GM18868 (cell line): Measurements from ENCODE around the gene ZNF774.
"Not testable (repeated sequence)": the region's sequence is repeated elsewhere in the genome, so short reads cannot be mapped to it uniquely, and the experiment has no call there.

Experiments
- ATAC-seq: cut with Tn5 transposase; IDR thresholded peaks from one replicate; pipeline ENCODE4 v1.9.1; 2021; ENCODE audit warnings: mild to moderate bottlenecking, moderate library complexity; ENCODE audit not compliant: unreplicated experiment

The ZNF774 gene

DNA sequence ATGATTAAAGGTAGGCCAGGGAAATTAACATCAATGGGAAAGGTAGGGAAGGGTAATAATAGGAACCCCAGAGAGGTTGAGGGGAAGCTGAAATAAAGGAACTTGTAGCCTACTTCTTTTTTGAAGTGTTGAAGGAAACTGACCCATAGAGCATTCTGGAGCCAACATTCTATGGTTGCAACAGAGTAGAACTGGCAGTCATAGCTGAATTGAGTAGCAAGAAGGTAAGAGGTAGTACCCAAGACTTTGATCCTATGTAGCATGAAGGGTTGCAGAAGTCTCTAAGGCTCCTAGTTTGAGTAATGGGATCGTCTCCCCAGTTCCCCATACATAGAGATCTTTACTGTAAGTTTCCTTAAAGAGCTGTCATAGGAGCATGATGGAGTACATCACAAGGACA, 7.4 kb upstream of the ZNF774 start:
- no peak for ATAC-seq

DNA sequence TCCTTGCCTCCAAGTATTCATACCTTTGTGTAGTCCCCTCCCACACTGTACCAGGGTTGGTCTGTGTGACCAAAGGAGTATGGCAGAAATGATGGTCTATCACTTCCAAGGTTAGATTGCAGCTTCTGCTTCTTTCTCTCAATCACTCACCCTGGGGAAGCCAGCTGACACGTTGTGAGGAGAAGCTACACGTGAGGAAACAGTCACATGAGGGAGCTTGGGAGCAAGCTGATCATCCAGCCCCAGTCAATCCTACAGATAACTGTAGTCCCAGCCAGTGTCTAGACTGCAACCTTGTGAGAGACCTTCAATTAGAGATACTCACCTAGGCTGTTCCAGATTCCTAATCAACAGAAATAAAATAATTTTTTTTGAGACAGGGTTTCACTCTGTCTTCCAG, 6.2 kb upstream of the ZNF774 start:
- ATAC-seq = no peak

DNA sequence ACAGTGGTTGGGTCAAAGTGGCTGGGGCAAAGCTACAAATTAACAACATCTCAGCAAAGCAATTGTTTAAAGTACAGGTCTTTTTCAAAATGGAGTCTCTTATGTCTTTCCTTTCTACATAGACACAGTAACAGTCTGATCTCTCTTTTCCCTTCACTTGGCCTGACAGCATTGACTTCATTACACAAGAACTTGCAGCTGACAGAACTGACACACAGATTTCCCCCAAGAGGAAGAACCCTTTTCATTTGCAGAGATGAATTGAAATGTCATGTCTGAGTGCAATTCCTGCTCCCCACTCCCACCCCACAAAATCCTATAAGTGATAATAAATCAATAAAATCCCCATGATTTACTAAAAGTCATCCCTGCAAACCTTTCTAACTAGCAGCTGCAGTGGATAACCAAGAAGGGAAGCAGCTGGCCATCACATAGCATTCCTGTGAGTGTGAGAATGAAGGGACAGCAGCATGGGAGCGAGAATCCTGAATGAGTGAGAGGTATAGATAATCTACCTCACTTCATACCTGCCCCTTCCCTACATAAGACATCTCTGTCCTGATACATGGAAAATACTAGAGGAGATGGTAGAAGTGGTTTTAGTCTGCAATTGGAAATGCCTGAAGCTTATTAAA, 4.5 kb upstream of the ZNF774 start:
- ATAC-seq = not testable (repeated sequence)

DNA sequence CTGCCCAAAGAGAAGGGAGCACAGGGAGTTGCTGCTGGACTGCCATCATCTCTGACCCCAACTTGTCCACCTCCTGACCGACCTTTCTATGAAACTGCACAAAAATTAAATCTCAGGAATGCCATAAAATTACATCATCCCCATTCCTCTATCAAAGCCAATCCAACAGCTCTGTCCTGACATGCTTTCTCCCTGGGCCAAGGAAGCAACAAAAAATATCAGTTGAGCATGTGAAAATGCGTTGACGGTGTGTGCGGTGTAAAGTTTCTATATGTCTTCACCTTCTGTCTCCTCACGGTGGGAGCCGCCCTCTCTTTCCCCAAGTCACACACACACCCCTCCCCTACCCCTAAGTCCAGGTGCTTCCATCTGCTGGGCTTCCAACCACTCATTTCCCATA, 3.6 kb upstream of the ZNF774 start:
- ATAC-seq = no peak

DNA sequence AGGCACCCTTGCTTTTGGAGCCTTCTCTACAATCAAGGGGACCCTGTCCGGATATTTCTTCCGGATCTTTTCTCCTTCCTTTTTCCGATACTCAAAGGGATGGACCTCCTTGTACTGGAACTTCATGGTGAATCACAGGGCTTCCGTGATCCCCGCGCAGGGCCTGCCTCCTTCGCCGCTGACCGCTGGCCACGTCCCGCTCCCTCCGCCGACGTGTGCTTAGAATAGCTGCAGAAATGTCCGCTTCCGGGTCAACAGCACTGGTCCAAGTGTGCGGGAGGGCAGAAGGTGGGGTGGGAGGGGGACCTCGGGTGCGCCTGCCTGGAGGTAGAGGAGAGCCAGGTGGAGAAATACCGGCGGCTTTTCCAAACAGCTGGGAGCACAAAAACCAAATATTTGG, 3.0 kb upstream of the ZNF774 start:
- ATAC-seq = no peak

DNA sequence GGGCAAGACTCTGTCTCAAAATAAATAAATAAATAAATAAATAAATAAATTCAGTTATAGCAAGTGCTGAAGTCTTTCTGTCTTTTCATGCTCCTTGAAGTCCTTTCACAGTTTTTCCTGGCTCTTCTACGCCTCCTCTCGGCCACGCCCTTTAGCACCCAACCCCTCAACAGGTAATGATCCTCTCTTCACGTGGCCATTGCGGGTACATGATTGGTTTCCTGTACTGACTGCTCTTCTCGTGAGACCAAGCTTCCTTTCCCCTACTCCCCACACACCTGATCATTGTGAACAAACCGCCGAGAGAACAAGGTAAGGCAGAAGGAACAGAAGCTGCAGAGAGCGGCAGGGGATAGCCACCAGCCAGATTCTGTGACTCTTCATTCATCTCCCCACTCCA, 2.3 kb upstream of the ZNF774 start:
- ATAC-seq = no peak

DNA sequence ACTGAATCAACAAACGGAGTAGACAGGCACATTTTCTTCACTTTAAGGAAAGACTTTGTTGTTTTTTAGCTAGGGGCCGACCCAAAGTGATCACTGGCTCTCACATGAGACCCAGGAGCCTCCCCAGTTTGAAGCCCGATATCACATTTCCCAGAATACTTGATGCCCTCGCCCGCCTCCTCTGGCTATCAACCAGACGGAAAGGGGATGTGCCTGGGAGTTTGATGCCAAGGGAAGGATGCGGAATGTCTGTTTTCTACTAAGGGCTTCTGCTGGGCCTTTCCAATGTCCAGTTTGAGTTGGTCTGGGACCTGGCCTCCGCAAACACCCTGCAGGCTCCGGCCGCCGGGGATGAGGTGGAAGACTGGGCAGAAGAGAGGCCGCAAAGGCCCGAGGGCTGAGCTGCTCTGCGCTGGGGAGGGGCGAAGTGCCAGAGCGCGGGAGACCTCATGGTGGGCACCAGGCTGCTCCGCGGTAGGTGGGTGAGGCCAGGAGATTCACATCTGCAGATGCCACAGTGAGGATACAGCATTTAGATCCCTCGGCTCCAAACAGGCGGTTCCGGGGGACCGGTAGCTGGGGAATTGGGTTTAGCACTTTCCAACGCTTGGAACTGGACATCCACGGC, 491 bp upstream of the ZNF774 start:
- ATAC-seq = peak; percentile 14

DNA sequence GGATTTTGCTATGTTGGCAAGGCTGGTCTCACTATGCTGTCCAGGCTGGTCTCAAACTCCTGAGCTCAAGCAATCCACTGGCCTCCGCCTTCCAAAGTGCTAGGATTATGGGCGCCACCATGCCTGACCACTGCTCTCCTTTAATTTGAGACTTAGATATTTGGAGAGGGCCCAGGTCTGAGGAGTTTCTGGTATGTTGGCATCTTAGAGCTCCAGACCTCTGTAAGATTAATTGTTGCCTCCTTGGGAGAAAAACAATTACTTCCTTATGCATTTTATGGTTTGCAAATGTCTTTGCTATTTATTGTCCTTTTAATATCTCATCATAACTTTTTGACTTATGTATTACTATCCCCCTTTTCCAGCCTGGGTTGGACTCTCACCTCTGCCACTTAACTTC, 2.9 kb downstream of the ZNF774 start:
- no peak for ATAC-seq

DNA sequence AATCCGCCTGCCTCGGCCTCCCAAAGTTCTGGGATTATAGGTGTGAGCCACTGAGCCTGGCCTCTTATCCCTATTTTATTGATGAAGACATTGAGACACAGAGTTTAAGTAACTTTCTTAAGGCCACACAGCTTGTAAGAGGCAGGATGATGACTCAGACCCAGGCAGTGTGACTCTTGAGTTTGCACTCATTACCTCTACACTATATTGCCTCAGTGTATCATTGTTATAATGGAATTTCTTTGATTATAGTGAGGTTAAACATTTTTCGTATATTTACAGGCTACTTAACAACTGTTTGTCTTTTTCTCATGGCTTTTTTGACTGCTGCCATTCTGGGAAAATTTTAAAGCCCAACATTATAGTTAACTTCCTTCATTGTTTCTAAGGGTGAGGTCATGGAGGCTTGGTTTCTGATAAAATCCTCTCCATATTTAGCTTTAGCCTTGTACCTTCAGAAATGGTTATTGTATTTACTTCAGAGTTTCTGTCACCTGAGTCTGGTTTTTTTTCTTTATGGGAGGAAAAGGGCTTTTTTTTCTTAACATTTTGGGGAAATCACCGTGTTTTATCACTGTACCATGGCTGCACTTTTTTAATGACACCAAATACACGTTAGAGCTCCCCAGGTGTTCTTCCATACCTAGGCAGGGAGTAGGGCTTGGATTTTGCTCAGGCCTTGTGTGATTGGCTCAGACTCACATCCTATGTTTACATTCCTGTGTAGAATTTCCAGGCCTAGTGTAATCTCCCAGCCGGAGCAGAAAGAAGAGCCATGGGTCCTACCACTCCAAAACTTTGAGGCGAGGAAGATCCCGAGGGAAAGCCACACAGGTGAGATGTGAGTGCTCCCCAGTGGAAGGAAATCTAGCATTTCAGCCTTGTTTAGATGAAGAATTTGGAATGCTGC, 6.3 kb downstream of the ZNF774 start:
- ATAC-seq = no peak

DNA sequence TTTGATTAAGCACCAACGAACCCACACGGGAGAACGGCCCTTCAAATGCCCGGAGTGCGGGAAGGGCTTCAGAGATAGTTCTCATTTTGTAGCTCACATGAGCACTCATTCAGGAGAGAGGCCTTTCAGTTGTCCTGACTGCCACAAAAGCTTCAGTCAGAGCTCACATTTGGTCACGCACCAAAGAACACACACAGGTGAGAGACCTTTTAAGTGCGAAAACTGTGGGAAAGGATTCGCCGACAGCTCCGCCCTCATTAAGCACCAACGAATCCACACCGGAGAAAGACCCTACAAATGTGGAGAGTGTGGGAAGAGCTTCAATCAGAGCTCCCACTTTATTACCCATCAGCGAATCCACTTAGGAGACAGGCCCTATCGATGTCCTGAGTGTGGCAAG, 8.7 kb downstream of the ZNF774 start:
- no peak for ATAC-seq

DNA sequence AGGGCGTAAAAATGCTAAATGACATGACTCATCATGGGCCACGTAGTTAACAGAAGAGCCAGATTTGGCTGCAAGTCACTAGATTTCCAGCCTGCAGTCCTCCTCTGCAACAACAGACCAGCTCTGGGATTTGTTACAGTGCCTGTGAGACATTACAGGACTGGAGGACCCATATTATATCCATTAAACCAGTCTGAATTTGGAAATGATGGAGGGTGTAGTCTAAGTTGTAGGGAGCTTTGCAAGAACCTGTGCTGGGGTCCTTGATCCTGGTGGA, 10.8 kb downstream of the ZNF774 start:
- no peak for ATAC-seq

DNA sequence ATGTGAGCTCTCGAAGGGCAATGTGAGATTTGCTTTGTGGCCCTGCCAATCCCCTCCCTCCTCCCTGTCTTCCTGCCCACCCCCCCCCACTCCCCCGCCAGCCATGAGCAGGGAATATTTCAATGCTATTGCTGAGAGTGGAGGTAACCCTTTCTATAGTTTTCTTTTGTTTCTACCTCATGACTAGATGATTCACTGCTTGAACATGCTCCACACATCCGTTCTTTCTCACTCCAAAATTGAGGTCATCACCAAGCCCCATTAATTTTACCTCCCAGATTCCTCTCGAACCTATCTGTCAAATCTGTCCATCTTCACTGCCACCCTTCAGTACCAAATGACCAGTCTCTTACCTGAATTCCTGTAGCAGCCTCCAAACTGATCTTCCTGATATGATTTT, 12.2 kb downstream of the ZNF774 start:
- ATAC-seq = no peak

DNA sequence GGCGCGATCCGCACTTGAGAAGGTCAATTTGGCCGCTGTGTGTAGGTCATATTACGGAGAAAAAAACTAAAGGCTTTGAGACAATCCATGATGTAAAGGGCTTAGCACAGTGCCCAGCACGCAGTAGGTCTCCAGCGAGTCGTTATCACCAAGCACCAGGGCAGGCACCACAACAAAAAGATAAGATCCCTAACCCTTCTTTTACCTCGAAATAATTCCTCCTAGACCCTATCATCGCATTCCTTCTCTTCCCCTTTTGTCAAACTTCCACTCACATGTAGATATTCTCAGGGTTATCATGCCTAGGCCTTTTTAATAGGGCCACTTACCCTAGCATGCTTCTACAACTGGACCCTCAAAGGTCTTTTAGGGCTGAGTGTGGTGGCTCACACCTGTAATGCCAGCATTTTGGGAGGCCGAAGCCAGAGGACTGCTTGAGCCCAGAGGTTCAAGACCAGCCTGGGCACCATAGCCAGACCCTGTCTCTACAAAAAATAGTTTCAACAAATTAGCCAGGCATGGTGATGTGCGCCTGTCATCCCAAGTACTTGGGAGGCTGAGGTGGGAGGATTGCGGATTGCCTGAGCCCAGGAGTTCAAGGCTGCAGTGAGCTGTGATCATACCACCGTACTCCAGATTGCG, 13.5 kb downstream of the ZNF774 start:
- ATAC-seq = no peak

DNA sequence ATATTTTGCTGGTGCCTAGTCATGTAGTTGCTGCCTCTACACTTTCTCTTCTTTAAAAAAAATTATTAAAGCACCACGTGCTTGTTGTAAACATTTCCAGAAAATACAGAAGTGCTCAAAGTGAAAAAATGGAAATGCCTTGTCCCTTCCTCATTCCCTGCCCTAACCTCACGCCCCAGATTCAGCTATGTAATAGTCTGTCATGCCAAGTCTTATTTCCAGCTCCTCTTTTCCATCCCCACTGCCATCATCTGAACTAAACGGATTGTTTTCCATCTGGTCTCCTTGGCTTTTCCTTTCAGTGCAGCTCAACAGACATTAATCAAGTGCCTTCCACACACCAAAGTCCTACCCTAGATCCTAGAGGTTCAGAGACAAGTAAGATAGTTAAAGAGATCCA, 15.5 kb downstream of the ZNF774 start:
- ATAC-seq = no peak

DNA sequence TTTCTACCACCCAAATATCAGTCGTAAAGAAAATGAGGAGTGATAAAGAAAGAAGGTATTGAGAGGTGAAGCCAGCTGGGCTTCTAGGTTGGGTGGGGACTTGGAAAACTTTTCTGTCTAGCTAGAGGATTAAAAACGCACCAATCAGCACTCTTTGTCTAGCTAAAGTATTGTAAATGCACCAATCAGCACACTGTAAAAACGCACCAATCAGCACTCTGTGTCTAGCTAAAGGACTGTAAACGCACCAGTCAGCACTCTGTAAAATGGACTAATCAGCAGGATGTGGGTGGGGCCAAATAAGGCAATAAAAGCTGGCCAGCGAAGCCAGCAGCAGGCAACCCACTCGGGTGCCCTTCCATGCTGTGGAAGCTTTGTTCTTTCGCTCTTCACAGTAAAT, 23.0 kb downstream of the ZNF774 start:
- ATAC-seq = no peak

DNA sequence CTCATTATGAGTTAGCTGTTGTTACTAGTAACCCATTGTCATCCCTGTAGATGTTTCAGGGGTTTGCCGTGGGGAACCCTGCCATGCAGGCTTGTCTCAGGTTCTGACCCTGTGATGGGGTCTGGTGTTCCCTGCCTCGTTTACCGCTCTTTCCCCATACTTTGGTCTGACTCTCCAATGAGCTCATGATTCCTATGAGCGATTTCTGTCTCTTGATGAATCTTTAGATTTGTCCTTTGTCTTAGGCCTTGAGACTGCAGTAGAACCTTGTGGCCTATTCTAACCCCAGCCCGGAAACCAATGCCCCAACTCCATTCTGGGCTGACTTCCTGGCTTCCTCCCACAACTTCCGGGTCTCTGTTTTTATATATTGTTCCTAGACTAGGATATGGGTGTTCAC, 24.7 kb downstream of the ZNF774 start:
- no peak for ATAC-seq

DNA sequence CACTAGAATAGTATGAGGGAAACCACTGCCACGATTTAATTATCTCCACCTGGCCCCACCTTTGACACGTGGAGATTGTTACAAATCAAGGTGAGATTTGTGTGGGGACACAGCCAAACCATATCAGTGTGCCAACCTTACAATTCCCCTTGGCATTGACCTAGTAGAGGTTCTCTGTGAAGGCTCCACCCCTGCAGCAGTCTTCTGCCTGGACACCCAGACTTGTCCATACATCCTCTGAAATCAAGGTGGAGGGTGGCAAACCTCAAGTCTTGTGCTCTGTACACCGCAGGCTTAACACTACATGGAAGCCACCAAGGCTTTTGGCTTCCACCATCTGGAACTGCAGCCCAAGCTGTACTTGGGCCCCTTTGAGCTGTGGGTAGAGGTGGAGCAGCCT, 27.2 kb downstream of the ZNF774 start:
- no peak for ATAC-seq

DNA sequence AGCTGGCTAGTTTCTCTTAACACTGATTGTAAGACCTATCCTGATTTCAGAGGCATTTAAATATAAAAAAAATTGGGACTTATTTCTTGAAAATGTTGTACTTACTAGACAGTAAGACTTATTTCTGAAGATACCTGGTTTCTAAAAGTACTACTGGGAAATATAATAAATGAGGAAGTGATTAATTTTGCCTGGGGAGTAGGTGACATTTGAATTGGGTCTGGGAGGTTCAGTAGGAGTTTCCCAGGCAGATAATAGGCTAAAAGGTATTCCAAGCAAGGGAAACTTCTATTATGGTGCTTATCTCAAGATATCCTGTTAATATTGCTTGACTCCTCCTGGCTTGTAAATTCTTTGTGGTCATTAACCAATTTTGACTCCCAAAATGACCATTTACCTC, 29.4 kb downstream of the ZNF774 start:
- ATAC-seq = no peak

DNA sequence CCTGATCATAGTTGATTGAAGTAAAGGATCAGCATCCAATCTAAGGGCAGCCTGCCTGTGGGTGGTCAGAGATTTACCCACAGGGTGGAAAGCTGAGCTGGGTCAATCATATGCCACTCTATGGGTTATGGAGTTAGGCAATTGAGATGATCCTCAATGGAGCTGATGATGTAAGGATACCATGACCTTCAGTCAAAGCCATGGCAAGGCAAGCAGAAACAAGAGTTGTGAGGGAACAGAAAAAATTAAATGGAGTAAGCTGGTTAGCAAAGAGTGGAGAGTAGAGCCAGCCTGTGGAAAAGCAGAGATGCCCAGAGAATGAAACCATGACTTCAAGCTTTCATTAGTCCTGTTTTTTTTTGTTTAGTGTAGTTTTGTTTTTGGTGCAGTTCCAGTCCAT, 30.2 kb downstream of the ZNF774 start:
- ATAC-seq = no peak

DNA sequence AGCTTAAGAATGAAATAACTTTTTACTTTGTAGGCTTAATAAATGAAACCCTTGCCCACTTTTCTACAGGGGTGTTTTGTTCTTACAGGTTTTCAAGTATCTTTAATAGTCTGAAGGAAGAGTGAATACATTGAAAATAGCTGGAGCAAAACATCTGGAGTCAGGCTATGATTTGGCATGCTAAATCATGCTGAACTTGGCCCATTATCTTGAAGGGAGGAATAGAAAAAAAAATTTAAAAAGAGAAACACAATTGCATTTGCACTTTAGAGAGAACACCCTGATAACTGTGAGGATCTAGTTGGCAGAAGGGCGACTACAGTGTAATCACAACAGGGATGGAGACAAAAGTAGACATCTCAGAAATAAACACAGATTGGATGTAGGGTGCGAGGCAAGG, 34.1 kb downstream of the ZNF774 start:
- ATAC-seq = no peak

DNA sequence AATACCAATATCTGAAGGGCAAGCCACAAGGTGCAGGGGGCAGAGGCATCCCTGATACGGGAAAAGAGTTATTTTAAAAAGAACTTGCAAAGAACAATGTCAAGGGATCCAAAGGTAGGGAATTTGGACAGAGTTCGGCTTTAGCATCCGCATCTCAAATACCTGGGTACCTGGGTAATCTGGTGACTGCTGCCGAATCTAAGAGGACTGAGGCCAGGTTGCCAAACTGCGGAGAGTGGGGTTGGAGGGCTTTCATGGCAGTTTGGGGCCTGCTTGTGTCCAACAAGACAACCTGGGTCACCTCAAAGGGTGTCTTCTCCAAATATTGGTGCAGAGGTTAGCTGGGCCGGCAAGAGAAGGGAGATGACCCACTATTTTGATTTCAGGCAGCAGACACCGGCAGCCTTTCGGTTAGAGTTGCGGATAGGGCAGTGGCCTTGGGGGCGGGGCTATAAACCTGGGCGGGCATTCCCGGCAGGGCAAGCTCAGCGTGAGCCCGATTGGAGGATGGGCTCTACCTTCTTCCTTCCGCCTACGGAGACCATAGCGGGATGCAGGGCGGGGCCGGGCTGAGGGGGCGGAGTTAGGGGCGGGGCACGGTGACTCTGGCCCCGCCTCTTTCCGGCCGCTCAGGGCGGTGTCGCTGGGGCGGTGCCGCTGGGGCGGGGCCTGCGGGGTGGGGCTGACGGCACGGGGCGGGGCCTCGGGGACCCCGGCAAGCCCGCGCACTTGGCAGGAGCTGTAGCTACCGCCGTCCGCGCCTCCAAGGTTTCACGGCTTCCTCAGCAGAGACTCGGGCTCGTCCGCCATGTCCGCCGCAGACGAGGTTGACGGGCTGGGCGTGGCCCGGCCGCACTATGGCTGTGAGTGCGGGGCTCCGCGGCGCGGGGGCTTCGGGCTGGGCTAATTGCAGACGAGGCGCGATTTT, 35.7 kb downstream of the ZNF774 start, which contains the start of gene IQGAP1:
Gene IQGAP1 (plus strand): TSS at position 709 of the 928 bp plus-strand sequence. CDS start 100 bp downstream, at position 809.
- ATAC-seq = peak; percentile 90
